Common myeloid progenitor, CD34-positive (primary cell): ENCODE results near the gene GLI1.

Source experiments
- CTCF ChIA-PET: fragments of 350-600 bp; sonication (Branson Sonifier 250); formaldehyde crosslinking; loops from one replicate; lab custom pipeline; 2021; ENCODE audit warnings: antibody characterized with exemption; lab: Charles Lee
- POLR2A ChIA-PET: fragments of 350-600 bp; sonication (Branson Sonifier 250); formaldehyde crosslinking; loops from one replicate; lab custom pipeline; 2021; ENCODE audit warnings: antibody characterized with exemption; lab: Charles Lee
- DNase-seq, 3 donors: peaks; one replicate each; pipeline versions ENCODE4 v3.0.0 to v3.0.0-alpha.2; 2013
- H3K27ac ChIP-seq, 2 experiments: 1 replicate in 1 of 2; 2 replicates in 1 of 2; pipeline ENCODE4 v1.7.0; 2013; ENCODE audit warnings: inconsistent platforms in 2 of 2, low read length in 2 of 2, mild to moderate bottlenecking in 2 of 2, low read depth in 1 of 2, moderate library complexity in 1 of 2; ENCODE audit not compliant: severe bottlenecking in 2 of 2, insufficient read depth in 1 of 2, poor library complexity in 1 of 2
- H3K27me3 ChIP-seq, 5 experiments: replicated peaks in 2 of 5; 1 replicate in 3 of 5; 2 replicates in 2 of 5; pipeline versions ENCODE4 v1.6.1 to v1.7.0; 2013; ENCODE audit warnings: low read length in 4 of 5, mild to moderate bottlenecking in 2 of 5, moderate library complexity in 2 of 5, inconsistent platforms in 1 of 5; ENCODE audit not compliant: insufficient read depth in 5 of 5, control insufficient read depth in 4 of 5
- H3K36me3 ChIP-seq, 4 experiments: 1 replicate in 2 of 4; 2 replicates in 2 of 4; pipeline versions ENCODE4 v1.6.1 to v1.7.0; 2013; ENCODE audit warnings: low read length in 3 of 4, control low read depth in 1 of 4, mild to moderate bottlenecking in 1 of 4; ENCODE audit not compliant: control insufficient read depth in 4 of 4, insufficient read depth in 4 of 4
- H3K4me1 ChIP-seq, 4 experiments: 1 replicate in 3 of 4; 2 replicates in 1 of 4; pipeline versions ENCODE4 v1.6.1 to v1.7.1; 2013; ENCODE audit warnings: low read length in 3 of 4, mild to moderate bottlenecking in 3 of 4, control low read depth in 1 of 4, inconsistent platforms in 1 of 4, moderate library complexity in 1 of 4; ENCODE audit not compliant: control insufficient read depth in 4 of 4, insufficient read depth in 4 of 4; ENCODE audit errors: control extremely low read depth in 1 of 4
- H3K4me3 ChIP-seq, 7 experiments: 1 replicate in 4 of 7; 2 replicates in 3 of 7; pipeline versions ENCODE4 v1.5.1 to v1.7.0; 2013; ENCODE audit warnings: mild to moderate bottlenecking in 7 of 7, low read length in 6 of 7, moderate library complexity in 6 of 7, inconsistent platforms in 2 of 7, low read depth in 2 of 7, control low read depth in 1 of 7; ENCODE audit not compliant: insufficient read depth in 4 of 7, control insufficient read depth in 1 of 7; ENCODE audit errors: extremely low read depth in 1 of 7
- H3K9me3 ChIP-seq, 5 experiments: 1 replicate in 4 of 5; 2 replicates in 1 of 5; pipeline versions ENCODE4 v1.6.1 to v1.7.1; 2013; ENCODE audit warnings: low read length in 4 of 5, mild to moderate bottlenecking in 2 of 5, inconsistent platforms in 1 of 5, low read depth in 1 of 5, moderate library complexity in 1 of 5; ENCODE audit not compliant: control insufficient read depth in 4 of 5, insufficient read depth in 2 of 5; ENCODE audit errors: control extremely low read depth in 1 of 5
- WGBS: methylation state at CpG from one replicate; pipeline ENCODE4 v1.1.5; 2013; ENCODE audit not compliant: insufficient coverage; 5-methylcytosine and 5-hydroxymethylcytosine counted together

The GLI1 gene

DNA sequence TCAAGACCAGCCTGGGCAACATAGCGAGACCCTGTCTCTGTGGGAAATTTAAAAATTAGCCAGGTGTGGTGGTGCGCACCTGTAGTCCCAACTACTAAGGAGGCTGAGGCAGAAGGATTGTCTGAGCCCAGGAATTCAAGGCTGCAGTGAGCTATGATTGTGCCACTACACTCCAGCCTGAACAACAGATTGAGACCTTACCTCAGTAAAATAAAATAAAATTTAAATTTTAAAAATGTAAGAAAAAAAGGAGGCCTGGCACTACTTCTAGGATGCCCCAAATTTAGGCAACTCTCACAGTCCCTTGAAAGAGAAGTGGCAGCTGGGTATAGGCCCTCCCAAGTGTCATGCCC, 5.4 kb upstream of the GLI1 start:
- POLR2A ChIA-PET: no interaction called here
- Histone ChIP-seq H3K9me3 (no peaks in the 10 kb centered on the region), H3K4me1 (peaks cover 3 to 28% (median 13%) of the 10 kb centered on the region in 4 experiments), H3K4me3 (no peak overlapping the region), H3K27me3 (no peaks in the 10 kb centered on the region), H3K36me3 (no peaks in the 10 kb centered on the region), H3K27ac (peak overlapping the region in 1 of 2 experiments; percentile 34)
- CTCF ChIA-PET: interaction anchor here (0.6 to 18.4 kb wide), 20 partner anchors 8 to 210 kb away, joined by 3 to 518 read pairs (median 8); partner anchors contain the start of gene INHBC
- WGBS: 100% methylated on average over 2 of the region's 2 CpGs
- no peak for DNase-seq

DNA sequence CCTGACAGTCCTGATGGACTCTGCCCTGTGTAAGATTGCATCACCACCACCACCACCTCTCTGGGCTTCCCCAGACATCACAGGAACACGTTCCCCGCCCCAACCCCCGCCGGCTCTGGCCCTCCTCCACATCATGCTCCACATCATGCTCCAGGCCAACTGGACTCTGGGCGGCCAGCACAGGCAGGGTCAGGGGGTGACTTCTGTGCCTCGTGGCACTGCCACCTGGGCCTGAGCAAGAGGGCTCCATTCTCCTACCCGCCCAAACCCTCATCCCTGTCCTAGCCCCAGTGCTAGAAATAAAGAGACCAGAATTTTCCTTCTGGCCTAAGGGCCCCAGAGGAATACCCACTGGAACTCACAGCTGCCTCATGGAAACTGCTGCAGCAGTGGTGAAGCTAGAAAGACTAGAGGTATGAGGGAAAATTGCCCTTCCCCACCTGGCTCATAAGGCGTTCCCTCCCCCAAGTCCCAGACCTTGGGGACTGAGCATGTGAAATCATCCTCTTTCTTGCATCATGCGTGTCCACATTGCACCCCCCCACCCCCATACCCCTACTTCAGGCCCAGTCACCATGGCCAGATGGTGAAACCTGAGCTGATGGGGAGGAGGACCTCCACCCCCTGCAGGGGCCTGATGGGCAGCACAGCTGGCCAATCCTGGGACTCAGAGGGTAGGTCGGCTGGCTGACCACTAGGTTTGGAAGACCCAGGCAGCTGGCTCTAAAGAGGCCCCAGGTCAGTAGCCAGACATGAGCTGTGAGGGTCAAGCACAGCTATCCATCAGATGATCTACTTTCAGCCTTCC, 4.8 kb upstream of the GLI1 start, which contains the start of gene INHBE:
Gene INHBE (plus strand): TSS at position 742 of the 808 bp plus-strand sequence. CDS start 230 bp downstream, outside the sequence.
- 94% methylated on average over 3 of the region's 10 CpGs for WGBS

DNA sequence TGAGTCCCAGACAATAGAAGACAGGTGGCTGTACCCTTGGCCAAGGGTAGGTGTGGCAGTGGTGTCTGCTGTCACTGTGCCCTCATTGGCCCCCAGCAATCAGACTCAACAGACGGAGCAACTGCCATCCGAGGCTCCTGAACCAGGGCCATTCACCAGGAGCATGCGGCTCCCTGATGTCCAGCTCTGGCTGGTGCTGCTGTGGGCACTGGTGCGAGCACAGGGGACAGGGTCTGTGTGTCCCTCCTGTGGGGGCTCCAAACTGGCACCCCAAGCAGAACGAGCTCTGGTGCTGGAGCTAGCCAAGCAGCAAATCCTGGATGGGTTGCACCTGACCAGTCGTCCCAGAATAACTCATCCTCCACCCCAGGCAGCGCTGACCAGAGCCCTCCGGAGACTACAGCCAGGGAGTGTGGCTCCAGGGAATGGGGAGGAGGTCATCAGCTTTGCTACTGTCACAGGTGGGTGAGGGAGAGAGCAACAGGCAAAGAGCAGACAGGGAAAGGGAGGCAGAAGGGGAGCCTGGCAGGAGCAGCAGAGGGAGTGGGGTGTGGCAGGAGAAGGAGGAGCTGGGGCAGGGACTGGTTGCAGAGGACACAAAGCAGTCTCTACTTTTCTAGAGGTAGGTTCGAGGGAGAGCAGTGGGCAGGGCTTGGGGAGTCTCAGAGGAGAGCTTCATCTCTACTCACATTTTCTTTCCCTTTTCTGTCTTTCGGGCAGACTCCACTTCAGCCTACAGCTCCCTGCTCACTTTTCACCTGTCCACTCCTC, 4.0 kb upstream of the GLI1 start:
- ChIA-PET CTCF (interaction anchor here (0.7 to 18.4 kb wide), 36 partner anchors 9 to 191 kb away, joined by 3 to 518 read pairs (median 5); partner anchors contain the start of gene INHBC), POLR2A (interaction anchor here (0.6 to 1.0 kb wide), 2 partner anchors 25 to 146 kb away, joined by 3 read pairs; no protein-coding TSS in a partner anchor)
- no peaks in the 10 kb centered on the region for H3K36me3 ChIP-seq
- peak overlapping the region in 3 of 7 experiments; percentile 20 to 71 (median 39) for H3K4me3 ChIP-seq
- no peak overlapping the region for H3K27ac ChIP-seq
- H3K9me3 ChIP-seq: no peaks in the 10 kb centered on the region
- 75% methylated on average over 5 of the region's 10 CpGs for WGBS
- DNase-seq: no peak
- H3K4me1 ChIP-seq: peaks cover 6 to 37% (median 22%) of the 10 kb centered on the region in 4 experiments
- H3K27me3 ChIP-seq: peaks cover 0 to 5% (median 0%) of the 10 kb centered on the region in 5 experiments

More for the DNA sequence above, 4.8 kb upstream of the GLI1 start, which contains the start of gene INHBE:
- H3K4me1 ChIP-seq: peaks cover 3 to 32% (median 16%) of the 10 kb centered on the region in 4 experiments
- ChIA-PET POLR2A (interaction anchor here (1.0 kb wide), 1 partner anchor 145 kb away, joined by 3 read pairs; no protein-coding TSS in a partner anchor), CTCF (interaction anchor here (0.6 to 18.4 kb wide), 30 partner anchors 8 to 210 kb away, joined by 3 to 518 read pairs (median 5); partner anchors contain the start of gene INHBC)
- H3K27ac ChIP-seq: peak within 1 kb of the TSS in 1 of 2 experiments; percentile 34
- no peaks in the 10 kb centered on the region for H3K27me3 ChIP-seq
- no peak for DNase-seq
- H3K9me3 ChIP-seq: no peaks in the 10 kb centered on the region
- peak within 1 kb of the TSS in 3 of 7 experiments; percentile 20 to 71 (median 39) for H3K4me3 ChIP-seq
- no peaks in the 10 kb centered on the region for H3K36me3 ChIP-seq

DNA sequence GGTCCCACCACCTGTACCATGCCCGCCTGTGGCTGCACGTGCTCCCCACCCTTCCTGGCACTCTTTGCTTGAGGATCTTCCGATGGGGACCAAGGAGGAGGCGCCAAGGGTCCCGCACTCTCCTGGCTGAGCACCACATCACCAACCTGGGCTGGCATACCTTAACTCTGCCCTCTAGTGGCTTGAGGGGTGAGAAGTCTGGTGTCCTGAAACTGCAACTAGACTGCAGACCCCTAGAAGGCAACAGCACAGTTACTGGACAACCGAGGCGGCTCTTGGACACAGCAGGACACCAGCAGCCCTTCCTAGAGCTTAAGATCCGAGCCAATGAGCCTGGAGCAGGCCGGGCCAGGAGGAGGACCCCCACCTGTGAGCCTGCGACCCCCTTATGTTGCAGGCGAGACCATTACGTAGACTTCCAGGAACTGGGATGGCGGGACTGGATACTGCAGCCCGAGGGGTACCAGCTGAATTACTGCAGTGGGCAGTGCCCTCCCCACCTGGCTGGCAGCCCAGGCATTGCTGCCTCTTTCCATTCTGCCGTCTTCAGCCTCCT, 3.4 kb upstream of the GLI1 start:
- CTCF ChIA-PET: interaction anchor here (0.7 to 18.4 kb wide), 32 partner anchors 9 to 191 kb away, joined by 3 to 518 read pairs (median 5); partner anchors contain the start of gene INHBC
- Histone ChIP-seq H3K9me3 (no peaks in the 10 kb centered on the region), H3K4me3 (peak overlapping the region in 3 of 7 experiments; percentile 20 to 71 (median 39)), H3K36me3 (no peaks in the 10 kb centered on the region), H3K27me3 (peaks cover 0 to 11% (median 4%) of the 10 kb centered on the region in 5 experiments), H3K4me1 (peaks cover 6 to 43% (median 29%) of the 10 kb centered on the region in 4 experiments), H3K27ac (no peak overlapping the region)
- 51% methylated on average over 14 of the region's 15 CpGs for WGBS
- peak; percentile 71 to 81 (median 76) for DNase-seq
- POLR2A ChIA-PET: interaction anchor here (1.0 kb wide), 1 partner anchor 147 kb away, joined by 3 read pairs; no protein-coding TSS in a partner anchor

DNA sequence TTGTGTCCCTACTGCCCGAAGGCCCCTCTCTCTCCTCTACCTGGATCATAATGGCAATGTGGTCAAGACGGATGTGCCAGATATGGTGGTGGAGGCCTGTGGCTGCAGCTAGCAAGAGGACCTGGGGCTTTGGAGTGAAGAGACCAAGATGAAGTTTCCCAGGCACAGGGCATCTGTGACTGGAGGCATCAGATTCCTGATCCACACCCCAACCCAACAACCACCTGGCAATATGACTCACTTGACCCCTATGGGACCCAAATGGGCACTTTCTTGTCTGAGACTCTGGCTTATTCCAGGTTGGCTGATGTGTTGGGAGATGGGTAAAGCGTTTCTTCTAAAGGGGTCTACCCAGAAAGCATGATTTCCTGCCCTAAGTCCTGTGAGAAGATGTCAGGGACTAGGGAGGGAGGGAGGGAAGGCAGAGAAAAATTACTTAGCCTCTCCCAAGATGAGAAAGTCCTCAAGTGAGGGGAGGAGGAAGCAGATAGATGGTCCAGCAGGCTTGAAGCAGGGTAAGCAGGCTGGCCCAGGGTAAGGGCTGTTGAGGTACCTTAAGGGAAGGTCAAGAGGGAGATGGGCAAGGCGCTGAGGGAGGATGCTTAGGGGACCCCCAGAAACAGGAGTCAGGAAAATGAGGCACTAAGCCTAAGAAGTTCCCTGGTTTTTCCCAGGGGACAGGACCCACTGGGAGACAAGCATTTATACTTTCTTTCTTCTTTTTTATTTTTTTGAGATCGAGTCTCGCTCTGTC, 2.7 kb upstream of the GLI1 start:
- no peak for DNase-seq
- H3K4me1 ChIP-seq: peaks cover 6 to 50% (median 34%) of the 10 kb centered on the region in 4 experiments
- H3K36me3 ChIP-seq: no peaks in the 10 kb centered on the region
- peaks cover 0 to 13% (median 4%) of the 10 kb centered on the region in 5 experiments for H3K27me3 ChIP-seq
- CTCF ChIA-PET: interaction anchor here (0.9 to 18.4 kb wide), 18 partner anchors 8 to 192 kb away, joined by 3 to 518 read pairs (median 6); partner anchors contain the start of genes ARHGAP9 and INHBC
- no peaks in the 10 kb centered on the region for H3K9me3 ChIP-seq
- POLR2A ChIA-PET: no interaction called here
- H3K4me3 ChIP-seq: no peak overlapping the region
- 100% methylated on average over 3 of the region's 6 CpGs for WGBS
- no peak overlapping the region for H3K27ac ChIP-seq
